Kidney epithelial cell (primary cell): ENCODE results near the gene ZNF691. TPM values are rescaled to one million over a fixed set of nuclear protein-coding genes. Genes with fewer than 3 reads are reported as not detected.

Experiments used
- DNase-seq: peaks from one replicate; pipeline ENCODE4 v3.0.0-alpha.2; 2010; ENCODE audit warnings: low read depth
- H3K27me3 ChIP-seq: 2 replicates; pipeline ENCODE4 v1.6.0; 2011; ENCODE audit warnings: low read length; ENCODE audit not compliant: control insufficient read depth, insufficient read depth
- H3K36me3 ChIP-seq: 2 replicates; pipeline ENCODE4 v1.5.1; 2011; ENCODE audit warnings: low read length; ENCODE audit not compliant: control insufficient read depth, insufficient read depth
- H3K4me3 ChIP-seq: 2 replicates; pipeline ENCODE4 v1.5.1; 2011; ENCODE audit warnings: low read depth, mild to moderate bottlenecking, control low read depth, low read length
- total RNA-seq: library from RNA; depleted of rRNA; stranded (reverse); fragments of >200 nt; gene quantifications from 2 replicates; pipeline ENCODE4 v1.2.3, GENCODE V29; 2015
- TF ChIP-seq, protein P1 (sequence below): IDR thresholded peaks from 2 replicates; pipeline ENCODE4 v1.5.1; 2011; ENCODE audit warnings: mild to moderate bottlenecking, moderate library complexity, low read length, control low read depth, inconsistent platforms; ENCODE audit not compliant: insufficient read depth, poor library complexity, severe bottlenecking

Gene ZNF691
- total RNA-seq, 1 donor from 2014 or later: 9.4 TPM

DNA sequence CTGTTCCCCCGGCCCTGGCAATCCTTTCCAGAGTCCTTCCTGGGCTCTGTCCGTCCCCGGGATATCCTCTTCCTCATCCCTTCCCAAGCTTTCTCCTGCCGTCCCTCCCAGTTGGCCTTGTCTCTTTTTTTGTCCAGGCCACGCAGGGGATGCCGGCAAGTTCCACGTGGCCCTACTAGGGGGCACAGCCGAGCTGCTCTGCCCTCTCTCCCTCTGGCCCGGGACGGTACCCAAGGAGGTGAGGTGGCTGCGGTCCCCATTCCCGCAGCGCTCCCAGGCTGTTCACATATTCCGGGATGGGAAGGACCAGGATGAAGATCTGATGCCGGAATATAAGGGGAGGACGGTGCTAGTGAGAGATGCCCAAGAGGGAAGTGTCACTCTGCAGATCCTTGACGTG is 15.8 kb upstream of the ZNF691 start:
- no peaks in the 10 kb centered on the region for H3K36me3 ChIP-seq
- no peaks in the 10 kb centered on the region for H3K27me3 ChIP-seq
- H3K4me3 ChIP-seq: no peak overlapping the region
- TF ChIP-seq, protein P1, sequence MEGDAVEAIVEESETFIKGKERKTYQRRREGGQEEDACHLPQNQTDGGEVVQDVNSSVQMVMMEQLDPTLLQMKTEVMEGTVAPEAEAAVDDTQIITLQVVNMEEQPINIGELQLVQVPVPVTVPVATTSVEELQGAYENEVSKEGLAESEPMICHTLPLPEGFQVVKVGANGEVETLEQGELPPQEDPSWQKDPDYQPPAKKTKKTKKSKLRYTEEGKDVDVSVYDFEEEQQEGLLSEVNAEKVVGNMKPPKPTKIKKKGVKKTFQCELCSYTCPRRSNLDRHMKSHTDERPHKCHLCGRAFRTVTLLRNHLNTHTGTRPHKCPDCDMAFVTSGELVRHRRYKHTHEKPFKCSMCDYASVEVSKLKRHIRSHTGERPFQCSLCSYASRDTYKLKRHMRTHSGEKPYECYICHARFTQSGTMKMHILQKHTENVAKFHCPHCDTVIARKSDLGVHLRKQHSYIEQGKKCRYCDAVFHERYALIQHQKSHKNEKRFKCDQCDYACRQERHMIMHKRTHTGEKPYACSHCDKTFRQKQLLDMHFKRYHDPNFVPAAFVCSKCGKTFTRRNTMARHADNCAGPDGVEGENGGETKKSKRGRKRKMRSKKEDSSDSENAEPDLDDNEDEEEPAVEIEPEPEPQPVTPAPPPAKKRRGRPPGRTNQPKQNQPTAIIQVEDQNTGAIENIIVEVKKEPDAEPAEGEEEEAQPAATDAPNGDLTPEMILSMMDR: no peak
- no peak for DNase-seq

DNA sequence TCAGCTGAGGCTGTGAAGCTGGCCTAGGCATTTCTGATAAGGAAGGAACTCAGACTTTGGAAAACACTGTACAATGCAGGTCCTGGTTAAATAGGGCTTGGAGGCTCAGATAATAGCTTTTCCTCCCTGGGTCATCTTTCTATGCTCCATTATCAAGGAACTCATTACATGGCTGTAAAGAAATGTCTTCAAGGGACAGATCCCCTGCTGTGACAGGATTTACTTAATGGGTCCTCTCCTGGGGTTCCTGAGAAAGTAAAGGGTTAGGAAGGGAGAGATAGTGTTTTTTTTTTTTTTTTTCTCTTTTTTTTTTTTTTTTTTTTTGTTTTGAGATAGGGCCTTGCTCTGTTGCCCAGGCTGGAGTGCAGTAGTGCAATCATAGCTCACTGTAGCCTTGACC is 15.1 kb upstream of the ZNF691 start:
- no peak for DNase-seq
- no peaks in the 10 kb centered on the region for H3K36me3 ChIP-seq
- TF ChIP-seq, protein P1: no peak
- H3K27me3 ChIP-seq: no peaks in the 10 kb centered on the region
- no peak overlapping the region for H3K4me3 ChIP-seq

DNA sequence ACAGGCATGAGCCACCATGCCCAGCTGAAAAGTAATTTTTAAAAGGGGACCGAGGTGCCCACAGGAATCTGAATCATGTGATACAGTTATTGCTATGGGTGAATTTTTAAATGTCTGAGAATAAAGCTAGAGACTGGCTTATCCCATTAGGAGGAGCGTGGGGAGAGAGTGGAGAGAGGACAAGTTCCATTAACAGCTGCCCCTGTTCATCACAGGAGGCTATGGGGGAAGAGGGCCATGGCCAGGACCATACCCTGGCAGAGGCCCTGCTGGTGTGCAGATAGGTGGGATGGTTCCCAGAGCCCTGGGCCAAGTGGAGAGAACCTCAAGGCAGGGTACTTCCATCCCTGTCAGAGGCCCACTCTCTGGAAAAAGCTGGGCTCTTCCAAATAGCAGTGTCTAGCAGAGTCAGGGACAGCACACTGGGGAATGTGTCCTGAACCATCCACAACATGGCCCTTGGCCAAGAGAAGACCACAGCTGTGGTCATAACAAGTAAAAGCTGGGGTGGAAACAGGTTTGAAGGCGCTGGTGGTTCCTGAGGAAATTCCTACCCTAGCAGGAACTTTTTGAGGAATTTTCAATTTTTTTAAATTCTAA is 13.7 kb upstream of the ZNF691 start:
- no peaks in the 10 kb centered on the region for H3K27me3 ChIP-seq
- H3K36me3 ChIP-seq: no peaks in the 10 kb centered on the region
- no peak for DNase-seq
- H3K4me3 ChIP-seq: no peak overlapping the region
- TF ChIP-seq, protein P1: no peak

DNA sequence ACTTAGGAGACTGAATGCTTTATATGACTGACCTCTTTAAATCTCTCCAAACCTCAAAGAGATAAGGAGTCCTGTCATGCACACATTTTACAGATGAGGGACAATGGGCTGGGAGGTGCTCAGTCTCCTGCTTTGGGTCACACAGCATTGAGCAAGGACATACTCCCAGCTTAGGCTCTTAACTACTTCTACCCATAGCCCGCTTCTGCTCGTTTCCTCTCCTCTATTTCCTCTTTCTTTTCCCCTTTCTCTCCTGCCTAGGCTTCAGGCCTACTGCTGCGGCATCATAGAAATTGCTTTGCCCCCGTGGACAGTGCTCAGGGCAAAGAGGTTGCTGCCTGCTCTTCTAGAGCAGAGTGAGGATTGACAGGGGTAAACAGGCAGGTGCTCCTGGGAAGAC is 12.4 kb upstream of the ZNF691 start:
- H3K36me3 ChIP-seq: no peaks in the 10 kb centered on the region
- TF ChIP-seq, protein P1: no peak
- DNase-seq: no peak
- no peak overlapping the region for H3K4me3 ChIP-seq
- H3K27me3 ChIP-seq: no peaks in the 10 kb centered on the region

DNA sequence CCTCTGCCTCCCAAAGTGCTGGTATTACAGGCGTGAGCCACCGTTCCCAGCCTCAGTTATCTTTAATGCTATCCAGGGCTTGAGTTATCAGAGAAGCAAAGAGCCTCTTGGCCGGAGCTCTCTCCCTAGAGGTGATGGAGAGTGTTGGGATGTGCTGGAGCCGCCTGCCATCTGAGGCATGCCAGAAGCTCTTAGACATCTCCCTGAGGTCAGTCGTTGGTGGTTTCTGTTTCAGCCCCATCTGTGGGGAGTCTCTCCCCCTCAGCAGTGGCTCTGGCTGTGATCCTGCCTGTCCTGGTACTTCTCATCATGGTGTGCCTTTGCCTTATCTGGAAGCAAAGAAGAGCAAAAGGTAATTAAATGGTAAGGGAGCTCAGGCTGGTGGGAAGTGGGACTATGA is 11.6 kb upstream of the ZNF691 start:
- no peaks in the 10 kb centered on the region for H3K27me3 ChIP-seq
- DNase-seq: no peak
- H3K4me3 ChIP-seq: no peak overlapping the region
- H3K36me3 ChIP-seq: no peaks in the 10 kb centered on the region
- TF ChIP-seq, protein P1: no peak

DNA sequence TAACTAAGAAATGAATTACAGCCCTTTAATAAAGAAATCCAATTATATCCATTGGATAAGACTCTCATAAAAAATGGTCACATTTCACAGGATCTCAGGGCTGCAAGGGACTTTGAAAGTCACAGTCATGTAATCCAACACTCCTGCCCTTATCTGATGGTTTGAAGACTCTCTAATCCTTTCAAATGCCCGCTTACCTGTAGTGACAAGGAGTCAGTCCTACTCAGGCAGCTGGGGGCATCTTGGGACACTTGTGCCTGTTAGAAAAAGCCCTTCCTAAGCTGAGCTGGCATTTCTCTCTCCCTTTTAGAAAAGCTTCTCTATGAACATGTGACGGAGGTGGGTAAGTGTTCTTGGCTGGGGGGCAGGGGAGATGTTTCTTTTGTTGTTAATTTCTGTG is 11.0 kb upstream of the ZNF691 start:
- no peaks in the 10 kb centered on the region for H3K36me3 ChIP-seq
- H3K4me3 ChIP-seq: no peak overlapping the region
- TF ChIP-seq, protein P1: no peak
- DNase-seq: no peak
- no peaks in the 10 kb centered on the region for H3K27me3 ChIP-seq
